ENCODE measurements around the gene ANXA7. TPM values are rescaled to one million over a fixed set of nuclear protein-coding genes. Genes with fewer than 3 reads are reported as not detected.

ANXA7 gene
- total RNA-seq, 1 experiment from 2014 or later, result 67.8 TPM

DNA sequence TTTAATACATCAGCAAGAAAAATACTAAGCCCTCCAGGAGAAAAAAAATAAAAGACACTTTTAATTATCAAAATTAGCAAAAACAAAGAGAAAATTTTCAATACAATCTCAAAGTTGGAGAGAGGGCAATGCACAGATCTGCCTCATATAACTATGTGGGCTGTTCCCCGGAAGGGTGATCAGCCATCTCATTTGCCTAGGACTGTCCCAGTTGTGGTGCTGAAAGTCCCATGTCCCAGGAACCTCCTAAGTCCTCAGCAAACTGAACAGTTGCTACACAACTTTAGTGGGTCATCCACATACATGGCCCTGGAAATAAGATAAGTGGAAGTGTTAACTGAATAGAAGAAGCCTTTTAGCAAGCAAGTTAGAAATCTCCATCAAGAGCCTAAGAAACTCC is 69.6 kb downstream of the ANXA7 start:
- no peak overlapping the region for H3K4me3 Mint-ChIP-seq
- DNase-seq (ENCODE audit: low spot score) (no peak), ATAC-seq (no peak)
- ChIA-PET POLR2A (no interaction called here), CTCF (no interaction called here)
- H3K27ac Mint-ChIP-seq, result no peak overlapping the region
- no peaks in the 10 kb centered on the region for H3K9me3 Mint-ChIP-seq
- TF ChIP-seq, protein P1, sequence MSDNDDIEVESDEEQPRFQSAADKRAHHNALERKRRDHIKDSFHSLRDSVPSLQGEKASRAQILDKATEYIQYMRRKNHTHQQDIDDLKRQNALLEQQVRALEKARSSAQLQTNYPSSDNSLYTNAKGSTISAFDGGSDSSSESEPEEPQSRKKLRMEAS (CRISPR knock-in tag; IDR thresholded peaks at IDR 0.05), result no peak
- TF ChIP-seq, protein P2, sequence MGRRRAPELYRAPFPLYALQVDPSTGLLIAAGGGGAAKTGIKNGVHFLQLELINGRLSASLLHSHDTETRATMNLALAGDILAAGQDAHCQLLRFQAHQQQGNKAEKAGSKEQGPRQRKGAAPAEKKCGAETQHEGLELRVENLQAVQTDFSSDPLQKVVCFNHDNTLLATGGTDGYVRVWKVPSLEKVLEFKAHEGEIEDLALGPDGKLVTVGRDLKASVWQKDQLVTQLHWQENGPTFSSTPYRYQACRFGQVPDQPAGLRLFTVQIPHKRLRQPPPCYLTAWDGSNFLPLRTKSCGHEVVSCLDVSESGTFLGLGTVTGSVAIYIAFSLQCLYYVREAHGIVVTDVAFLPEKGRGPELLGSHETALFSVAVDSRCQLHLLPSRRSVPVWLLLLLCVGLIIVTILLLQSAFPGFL (CRISPR knock-in tag; IDR thresholded peaks at IDR 0.05; ENCODE audit: borderline replicate concordance), result no peak
- no peak for TF ChIP-seq MXD4 (CRISPR knock-in tag; IDR thresholded peaks at IDR 0.05; ENCODE audit: borderline replicate concordance)
- TF ChIP-seq FOXP1 (CRISPR knock-in tag; IDR thresholded peaks at IDR 0.05; ENCODE audit: borderline replicate concordance), result no peak
- no peak for TF ChIP-seq TEAD1 (CRISPR knock-in tag; IDR thresholded peaks at IDR 0.05)
- TF ChIP-seq NFATC4 (CRISPR knock-in tag; IDR thresholded peaks at IDR 0.05), result no peak
- no peak for TF ChIP-seq CREB1 (CRISPR knock-in tag; IDR thresholded peaks at IDR 0.05)
- TF ChIP-seq, protein P3, sequence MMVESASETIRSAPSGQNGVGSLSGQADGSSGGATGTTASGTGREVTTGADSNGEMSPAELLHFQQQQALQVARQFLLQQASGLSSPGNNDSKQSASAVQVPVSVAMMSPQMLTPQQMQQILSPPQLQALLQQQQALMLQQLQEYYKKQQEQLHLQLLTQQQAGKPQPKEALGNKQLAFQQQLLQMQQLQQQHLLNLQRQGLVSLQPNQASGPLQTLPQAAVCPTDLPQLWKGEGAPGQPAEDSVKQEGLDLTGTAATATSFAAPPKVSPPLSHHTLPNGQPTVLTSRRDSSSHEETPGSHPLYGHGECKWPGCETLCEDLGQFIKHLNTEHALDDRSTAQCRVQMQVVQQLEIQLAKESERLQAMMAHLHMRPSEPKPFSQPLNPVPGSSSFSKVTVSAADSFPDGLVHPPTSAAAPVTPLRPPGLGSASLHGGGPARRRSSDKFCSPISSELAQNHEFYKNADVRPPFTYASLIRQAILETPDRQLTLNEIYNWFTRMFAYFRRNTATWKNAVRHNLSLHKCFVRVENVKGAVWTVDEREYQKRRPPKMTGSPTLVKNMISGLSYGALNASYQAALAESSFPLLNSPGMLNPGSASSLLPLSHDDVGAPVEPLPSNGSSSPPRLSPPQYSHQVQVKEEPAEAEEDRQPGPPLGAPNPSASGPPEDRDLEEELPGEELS (CRISPR knock-in tag; IDR thresholded peaks at IDR 0.05), result no peak
- TF ChIP-seq, protein P4, sequence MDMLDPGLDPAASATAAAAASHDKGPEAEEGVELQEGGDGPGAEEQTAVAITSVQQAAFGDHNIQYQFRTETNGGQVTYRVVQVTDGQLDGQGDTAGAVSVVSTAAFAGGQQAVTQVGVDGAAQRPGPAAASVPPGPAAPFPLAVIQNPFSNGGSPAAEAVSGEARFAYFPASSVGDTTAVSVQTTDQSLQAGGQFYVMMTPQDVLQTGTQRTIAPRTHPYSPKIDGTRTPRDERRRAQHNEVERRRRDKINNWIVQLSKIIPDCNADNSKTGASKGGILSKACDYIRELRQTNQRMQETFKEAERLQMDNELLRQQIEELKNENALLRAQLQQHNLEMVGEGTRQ (CRISPR knock-in tag; IDR thresholded peaks at IDR 0.05), result no peak
- no peak for TF ChIP-seq TEAD4 (CRISPR knock-in tag; IDR thresholded peaks at IDR 0.05)
- TF ChIP-seq, protein P5, sequence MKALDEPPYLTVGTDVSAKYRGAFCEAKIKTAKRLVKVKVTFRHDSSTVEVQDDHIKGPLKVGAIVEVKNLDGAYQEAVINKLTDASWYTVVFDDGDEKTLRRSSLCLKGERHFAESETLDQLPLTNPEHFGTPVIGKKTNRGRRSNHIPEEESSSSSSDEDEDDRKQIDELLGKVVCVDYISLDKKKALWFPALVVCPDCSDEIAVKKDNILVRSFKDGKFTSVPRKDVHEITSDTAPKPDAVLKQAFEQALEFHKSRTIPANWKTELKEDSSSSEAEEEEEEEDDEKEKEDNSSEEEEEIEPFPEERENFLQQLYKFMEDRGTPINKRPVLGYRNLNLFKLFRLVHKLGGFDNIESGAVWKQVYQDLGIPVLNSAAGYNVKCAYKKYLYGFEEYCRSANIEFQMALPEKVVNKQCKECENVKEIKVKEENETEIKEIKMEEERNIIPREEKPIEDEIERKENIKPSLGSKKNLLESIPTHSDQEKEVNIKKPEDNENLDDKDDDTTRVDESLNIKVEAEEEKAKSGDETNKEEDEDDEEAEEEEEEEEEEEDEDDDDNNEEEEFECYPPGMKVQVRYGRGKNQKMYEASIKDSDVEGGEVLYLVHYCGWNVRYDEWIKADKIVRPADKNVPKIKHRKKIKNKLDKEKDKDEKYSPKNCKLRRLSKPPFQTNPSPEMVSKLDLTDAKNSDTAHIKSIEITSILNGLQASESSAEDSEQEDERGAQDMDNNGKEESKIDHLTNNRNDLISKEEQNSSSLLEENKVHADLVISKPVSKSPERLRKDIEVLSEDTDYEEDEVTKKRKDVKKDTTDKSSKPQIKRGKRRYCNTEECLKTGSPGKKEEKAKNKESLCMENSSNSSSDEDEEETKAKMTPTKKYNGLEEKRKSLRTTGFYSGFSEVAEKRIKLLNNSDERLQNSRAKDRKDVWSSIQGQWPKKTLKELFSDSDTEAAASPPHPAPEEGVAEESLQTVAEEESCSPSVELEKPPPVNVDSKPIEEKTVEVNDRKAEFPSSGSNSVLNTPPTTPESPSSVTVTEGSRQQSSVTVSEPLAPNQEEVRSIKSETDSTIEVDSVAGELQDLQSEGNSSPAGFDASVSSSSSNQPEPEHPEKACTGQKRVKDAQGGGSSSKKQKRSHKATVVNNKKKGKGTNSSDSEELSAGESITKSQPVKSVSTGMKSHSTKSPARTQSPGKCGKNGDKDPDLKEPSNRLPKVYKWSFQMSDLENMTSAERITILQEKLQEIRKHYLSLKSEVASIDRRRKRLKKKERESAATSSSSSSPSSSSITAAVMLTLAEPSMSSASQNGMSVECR (CRISPR knock-in tag; IDR thresholded peaks at IDR 0.05; ENCODE audit: borderline replicate concordance), result no peak
- no peak for TF ChIP-seq IRF2 (CRISPR knock-in tag; IDR thresholded peaks at IDR 0.05; ENCODE audit: borderline replicate concordance, low read depth)
- TF ChIP-seq, protein P6, sequence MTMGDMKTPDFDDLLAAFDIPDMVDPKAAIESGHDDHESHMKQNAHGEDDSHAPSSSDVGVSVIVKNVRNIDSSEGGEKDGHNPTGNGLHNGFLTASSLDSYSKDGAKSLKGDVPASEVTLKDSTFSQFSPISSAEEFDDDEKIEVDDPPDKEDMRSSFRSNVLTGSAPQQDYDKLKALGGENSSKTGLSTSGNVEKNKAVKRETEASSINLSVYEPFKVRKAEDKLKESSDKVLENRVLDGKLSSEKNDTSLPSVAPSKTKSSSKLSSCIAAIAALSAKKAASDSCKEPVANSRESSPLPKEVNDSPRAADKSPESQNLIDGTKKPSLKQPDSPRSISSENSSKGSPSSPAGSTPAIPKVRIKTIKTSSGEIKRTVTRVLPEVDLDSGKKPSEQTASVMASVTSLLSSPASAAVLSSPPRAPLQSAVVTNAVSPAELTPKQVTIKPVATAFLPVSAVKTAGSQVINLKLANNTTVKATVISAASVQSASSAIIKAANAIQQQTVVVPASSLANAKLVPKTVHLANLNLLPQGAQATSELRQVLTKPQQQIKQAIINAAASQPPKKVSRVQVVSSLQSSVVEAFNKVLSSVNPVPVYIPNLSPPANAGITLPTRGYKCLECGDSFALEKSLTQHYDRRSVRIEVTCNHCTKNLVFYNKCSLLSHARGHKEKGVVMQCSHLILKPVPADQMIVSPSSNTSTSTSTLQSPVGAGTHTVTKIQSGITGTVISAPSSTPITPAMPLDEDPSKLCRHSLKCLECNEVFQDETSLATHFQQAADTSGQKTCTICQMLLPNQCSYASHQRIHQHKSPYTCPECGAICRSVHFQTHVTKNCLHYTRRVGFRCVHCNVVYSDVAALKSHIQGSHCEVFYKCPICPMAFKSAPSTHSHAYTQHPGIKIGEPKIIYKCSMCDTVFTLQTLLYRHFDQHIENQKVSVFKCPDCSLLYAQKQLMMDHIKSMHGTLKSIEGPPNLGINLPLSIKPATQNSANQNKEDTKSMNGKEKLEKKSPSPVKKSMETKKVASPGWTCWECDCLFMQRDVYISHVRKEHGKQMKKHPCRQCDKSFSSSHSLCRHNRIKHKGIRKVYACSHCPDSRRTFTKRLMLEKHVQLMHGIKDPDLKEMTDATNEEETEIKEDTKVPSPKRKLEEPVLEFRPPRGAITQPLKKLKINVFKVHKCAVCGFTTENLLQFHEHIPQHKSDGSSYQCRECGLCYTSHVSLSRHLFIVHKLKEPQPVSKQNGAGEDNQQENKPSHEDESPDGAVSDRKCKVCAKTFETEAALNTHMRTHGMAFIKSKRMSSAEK (CRISPR knock-in tag; IDR thresholded peaks at IDR 0.05; ENCODE audit: borderline replicate concordance), result no peak
- no peak for TF ChIP-seq EMX1 (CRISPR knock-in tag; IDR thresholded peaks at IDR 0.05)
- TF ChIP-seq, protein P7, sequence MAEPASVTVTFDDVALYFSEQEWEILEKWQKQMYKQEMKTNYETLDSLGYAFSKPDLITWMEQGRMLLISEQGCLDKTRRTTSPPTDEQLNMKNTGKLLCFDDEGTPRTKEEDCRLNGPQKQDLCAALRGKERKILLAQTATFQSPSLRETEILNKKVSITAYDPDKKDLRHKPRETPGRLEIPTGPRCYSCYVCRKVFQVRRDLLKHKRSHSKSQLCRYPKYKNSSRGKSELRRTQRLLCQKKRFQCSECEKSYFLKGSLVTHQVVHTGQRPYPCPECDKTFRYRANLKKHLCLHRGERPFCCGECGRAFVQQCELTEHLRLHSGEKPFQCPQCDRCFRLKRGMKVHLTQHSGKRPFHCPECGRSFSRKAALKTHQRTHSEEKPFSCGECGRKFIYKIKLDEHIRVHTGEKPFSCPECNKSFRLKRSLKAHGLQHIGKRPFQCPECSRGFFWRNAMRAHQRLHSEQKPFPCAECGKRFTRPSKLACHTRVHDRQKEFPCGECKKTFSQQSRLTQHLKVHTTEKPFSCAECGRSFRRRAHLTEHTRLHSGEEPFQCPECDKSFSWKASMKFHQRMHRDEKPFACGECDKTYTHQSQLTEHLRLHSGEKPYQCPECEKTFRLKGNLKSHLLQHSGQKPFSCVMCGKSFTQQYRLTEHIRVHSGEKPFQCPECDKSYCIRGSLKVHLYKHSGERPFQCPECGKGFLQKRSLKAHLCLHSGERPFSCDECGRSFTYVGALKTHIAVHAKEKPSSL (CRISPR knock-in tag; conservative IDR thresholded peaks at IDR 0.05), result no peak
- TF ChIP-seq ZNF138 (CRISPR knock-in tag; conservative IDR thresholded peaks at IDR 0.05), result no peak
- no peak for TF ChIP-seq NFE2L1 (CRISPR knock-in tag; IDR thresholded peaks at IDR 0.05)
- TF ChIP-seq, protein P8, sequence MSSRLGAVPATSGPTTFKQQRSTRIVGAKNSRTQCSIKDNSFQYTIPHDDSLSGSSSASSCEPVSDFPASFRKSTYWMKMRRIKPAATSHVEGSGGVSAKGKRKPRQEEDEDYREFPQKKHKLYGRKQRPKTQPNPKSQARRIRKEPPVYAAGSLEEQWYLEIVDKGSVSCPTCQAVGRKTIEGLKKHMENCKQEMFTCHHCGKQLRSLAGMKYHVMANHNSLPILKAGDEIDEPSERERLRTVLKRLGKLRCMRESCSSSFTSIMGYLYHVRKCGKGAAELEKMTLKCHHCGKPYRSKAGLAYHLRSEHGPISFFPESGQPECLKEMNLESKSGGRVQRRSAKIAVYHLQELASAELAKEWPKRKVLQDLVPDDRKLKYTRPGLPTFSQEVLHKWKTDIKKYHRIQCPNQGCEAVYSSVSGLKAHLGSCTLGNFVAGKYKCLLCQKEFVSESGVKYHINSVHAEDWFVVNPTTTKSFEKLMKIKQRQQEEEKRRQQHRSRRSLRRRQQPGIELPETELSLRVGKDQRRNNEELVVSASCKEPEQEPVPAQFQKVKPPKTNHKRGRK (CRISPR knock-in tag; IDR thresholded peaks at IDR 0.05; ENCODE audit: borderline replicate concordance), result no peak
- no peak for TF ChIP-seq JAZF1 (CRISPR knock-in tag; IDR thresholded peaks at IDR 0.05)
- no peak for TF ChIP-seq ZNF219 (CRISPR knock-in tag; IDR thresholded peaks at IDR 0.05; ENCODE audit: borderline replicate concordance)
- H3K36me3 Mint-ChIP-seq, result no peaks in the 10 kb centered on the region
- H3K27me3 Mint-ChIP-seq (ENCODE audit: low read depth), result peaks cover 5% of the 10 kb centered on the region
- 0 out of 2 replicates have a peak, but pooled peaks cover 2% of the 10 kb centered on the region for H3K4me1 Mint-ChIP-seq

Measured in WTC11 (cell line).